H9 (cell line): ENCODE measurements around the gene TMPRSS5. TPM values are rescaled to one million over a fixed set of nuclear protein-coding genes. Genes with fewer than 3 reads are reported as not detected.

Source experiments
- DNase-seq: peaks from one replicate; pipeline ENCODE4 v3.0.0-alpha.2; 2017
- H2AFZ ChIP-seq: one replicate; pipeline ENCODE4 v1.6.1; 2013; ENCODE audit warnings: mild to moderate bottlenecking, low read length, control low read depth, moderate library complexity
- H2AK5ac ChIP-seq: 2 replicates; pipeline ENCODE4 v1.6.1; 2013; ENCODE audit warnings: low read length, control low read depth, mixed read lengths; ENCODE audit not compliant: insufficient read length
- H2BK120ac ChIP-seq: one replicate; pipeline ENCODE4 v1.6.1; 2013; ENCODE audit warnings: low read depth, mild to moderate bottlenecking, low read length, control low read depth, inconsistent platforms; ENCODE audit not compliant: poor library complexity, severe bottlenecking
- H2BK12ac ChIP-seq: 2 replicates; pipeline ENCODE4 v1.6.1; 2013; ENCODE audit warnings: low read length, control low read depth, mixed read lengths, low read depth; ENCODE audit not compliant: insufficient read length
- H2BK15ac ChIP-seq: 2 replicates; pipeline ENCODE4 v1.6.1; 2013; ENCODE audit warnings: low read depth, low read length, control low read depth
- H2BK20ac ChIP-seq: one replicate; pipeline ENCODE4 v1.6.1; 2013; ENCODE audit warnings: low read depth, mild to moderate bottlenecking, low read length, control low read depth, inconsistent platforms; ENCODE audit not compliant: poor library complexity, severe bottlenecking
- H2BK5ac ChIP-seq: 2 replicates; pipeline ENCODE4 v1.6.1; 2013; ENCODE audit warnings: low read length, control low read depth, mixed read lengths; ENCODE audit not compliant: insufficient read length
- H3K14ac ChIP-seq: 2 replicates; pipeline ENCODE4 v1.6.1; 2013; ENCODE audit warnings: low read length, control low read depth; ENCODE audit not compliant: insufficient read depth
- H3K18ac ChIP-seq: 2 replicates; pipeline ENCODE4 v1.6.1; 2013; ENCODE audit warnings: low read depth, mild to moderate bottlenecking, mixed read lengths, low read length, control low read depth; ENCODE audit not compliant: insufficient read length
- H3K23ac ChIP-seq: 2 replicates; pipeline ENCODE4 v1.6.1; 2013; ENCODE audit warnings: low read length, control low read depth, mixed read lengths, low read depth; ENCODE audit not compliant: insufficient read length
- H3K23me2 ChIP-seq: 2 replicates; pipeline ENCODE4 v1.6.1; 2013; ENCODE audit warnings: low read depth, mild to moderate bottlenecking, mixed read lengths, low read length, control low read depth; ENCODE audit not compliant: insufficient read length, poor library complexity, severe bottlenecking
- H3K27ac ChIP-seq: 2 replicates; pipeline ENCODE4 v1.5.1; 2013; ENCODE audit warnings: low read length, control low read depth, mixed read lengths, low read depth; ENCODE audit not compliant: insufficient read length
- H3K27me3 ChIP-seq: 2 replicates; pipeline ENCODE4 v1.6.1; 2013; ENCODE audit warnings: low read length, control low read depth, inconsistent platforms; ENCODE audit not compliant: insufficient read depth
- H3K4ac ChIP-seq: 2 replicates; pipeline ENCODE4 v1.6.1; 2013; ENCODE audit warnings: low read depth, mild to moderate bottlenecking, control low read depth, inconsistent platforms, low read length, moderate library complexity
- H3K4me1 ChIP-seq: 2 replicates; pipeline ENCODE4 v1.6.1; 2013; ENCODE audit warnings: low read length, control low read depth, inconsistent platforms; ENCODE audit not compliant: insufficient read depth
- H3K4me2 ChIP-seq: 2 replicates; pipeline ENCODE4 v1.6.1; 2013; ENCODE audit warnings: low read length, control low read depth, mixed read lengths; ENCODE audit not compliant: insufficient read length, insufficient read depth
- H3K56ac ChIP-seq: 2 replicates; pipeline ENCODE4 v1.6.1; 2013; ENCODE audit warnings: low read depth, mild to moderate bottlenecking, mixed read lengths, low read length, control low read depth; ENCODE audit not compliant: insufficient read length
- H3K79me1 ChIP-seq: 2 replicates; pipeline ENCODE4 v1.6.1; 2013; ENCODE audit warnings: low read depth, mild to moderate bottlenecking, moderate library complexity, low read length, control low read depth, inconsistent platforms; ENCODE audit not compliant: insufficient read depth, poor library complexity, severe bottlenecking
- H3K79me2 ChIP-seq: 2 replicates; pipeline ENCODE4 v1.6.1; 2013; ENCODE audit warnings: low read length, control low read depth, inconsistent platforms; ENCODE audit not compliant: insufficient read depth
- H3K9ac ChIP-seq: 2 replicates; pipeline ENCODE4 v1.6.1; 2013; ENCODE audit warnings: low read length, control low read depth, mixed read lengths; ENCODE audit not compliant: insufficient read length; ENCODE audit errors: extremely low read depth
- H3K9me3 ChIP-seq: one replicate; pipeline ENCODE4 v1.6.1; 2013; ENCODE audit warnings: low read depth, low read length, inconsistent platforms; ENCODE audit not compliant: control insufficient read depth
- H3T11ph ChIP-seq: one replicate; pipeline ENCODE4 v1.6.1; 2013; ENCODE audit warnings: mild to moderate bottlenecking, low read length, control low read depth, inconsistent platforms
- H4K20me1 ChIP-seq: one replicate; pipeline ENCODE4 v1.6.1; 2013; ENCODE audit not compliant: control insufficient read depth, insufficient read length, insufficient read depth
- H4K5ac ChIP-seq: 2 replicates; pipeline ENCODE4 v1.6.1; 2013; ENCODE audit warnings: low read depth, mild to moderate bottlenecking, mixed read lengths, low read length, control low read depth; ENCODE audit not compliant: insufficient read length
- H4K8ac ChIP-seq: replicated peaks from 2 replicates; pipeline ENCODE4 v1.6.1; 2013; ENCODE audit warnings: low read length, control low read depth, mixed read lengths, low read depth; ENCODE audit not compliant: insufficient read length
- H4K91ac ChIP-seq: 2 replicates; pipeline ENCODE4 v1.6.1; 2013; ENCODE audit warnings: low read depth, mild to moderate bottlenecking, moderate library complexity, mixed read lengths, low read length, control low read depth; ENCODE audit not compliant: insufficient read length
- H3K27ac Mint-ChIP-seq, 3 experiments: 2 replicates in 2 of 3; 3 replicates in 1 of 3; pipeline ENCODE4 v1.8.0; 2020 to 2021; ENCODE audit warnings: mixed read lengths in 3 of 3, mild to moderate bottlenecking in 1 of 3, moderate library complexity in 1 of 3
- H3K27me3 Mint-ChIP-seq: 2 replicates; pipeline ENCODE4 v1.8.0; 2021; ENCODE audit warnings: low read depth, mild to moderate bottlenecking, moderate library complexity, mixed read lengths
- H3K36me3 Mint-ChIP-seq, 3 experiments: 2 replicates in 2 of 3; 3 replicates in 1 of 3; pipeline ENCODE4 v1.8.0; 2020 to 2021; ENCODE audit warnings: low read depth in 3 of 3, mixed read lengths in 3 of 3; ENCODE audit not compliant: insufficient read depth in 1 of 3
- H3K4me1 Mint-ChIP-seq, 2 experiments: 2 replicates each; pipeline ENCODE4 v1.8.0; 2020; ENCODE audit warnings: mixed read lengths in 2 of 2
- H3K4me3 Mint-ChIP-seq, 2 experiments: 2 replicates in 1 of 2; 3 replicates in 1 of 2; pipeline ENCODE4 v1.8.0; 2020 to 2021; ENCODE audit warnings: mild to moderate bottlenecking in 2 of 2, mixed read lengths in 2 of 2, moderate library complexity in 1 of 2
- H3K9me3 Mint-ChIP-seq, 2 experiments: 2 replicates in 1 of 2; 3 replicates in 1 of 2; pipeline ENCODE4 v1.8.0; 2020; ENCODE audit warnings: mild to moderate bottlenecking in 2 of 2, mixed read lengths in 2 of 2, moderate library complexity in 1 of 2
- WGBS: extraction: QIAGEN DNeasy Blood & Tissue Kit; methylation state at CpG from one replicate; pipeline ENCODE4 v1.1.7; 2013; ENCODE audit warnings: missing lambda C conversion rate, low lambda C conversion rate, mixed read lengths; ENCODE audit not compliant: insufficient read length; ENCODE audit errors: extremely low coverage; 5-methylcytosine and 5-hydroxymethylcytosine counted together
- total RNA-seq: library from RNA; stranded (reverse); gene quantifications from 2 replicates; pipeline ENCODE4 v1.2.1, GENCODE V29; 2021
- TF ChIP-seq, protein P1 (sequence below): fragments of 200-600 bp; sonication (generic); conservative IDR thresholded peaks from 3 replicates; pipeline ENCODE4 v1.8.0; 2021; ENCODE audit warnings: antibody characterized with exemption, mild to moderate bottlenecking

Gene TMPRSS5
- total RNA-seq, 1 experiment from 2014 or later = 0.37 TPM

DNA sequence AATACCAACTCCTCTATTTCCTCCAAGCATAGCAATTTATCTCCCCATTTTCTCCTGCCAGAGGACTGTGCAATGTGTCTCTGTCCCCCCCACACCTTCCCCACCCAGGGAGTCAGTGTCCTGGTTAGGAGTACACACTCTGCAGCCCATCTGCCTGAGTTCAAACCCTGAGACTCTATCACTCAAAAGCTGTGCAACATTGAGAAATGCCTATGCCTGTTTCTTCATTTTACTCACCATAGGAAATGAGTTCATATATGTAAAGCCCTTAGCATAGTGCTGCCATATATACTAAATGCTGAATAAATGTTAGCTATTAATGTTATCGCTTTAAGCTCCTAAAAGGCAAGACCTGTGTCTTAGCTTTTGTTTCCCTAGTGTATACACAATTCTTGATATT lies 64.0 kb downstream of the TMPRSS5 start:
- H3K4me2 ChIP-seq = no peak overlapping the region
- Mint-ChIP-seq H3K9me3 (no peaks in the 10 kb centered on the region; a peak in 1 of 5 replicates), H3K36me3 (no peaks in the 10 kb centered on the region), H3K27me3 (peaks cover 29% of the 10 kb centered on the region), H3K4me3 (no peak overlapping the region), H3K4me1 (no peaks in the 10 kb centered on the region), H3K27ac (no peak overlapping the region; a peak in 1 of 7 replicates)
- no peak overlapping the region for H2AFZ ChIP-seq
- no peaks in the 10 kb centered on the region for H3K23me2 ChIP-seq
- no peaks in the 10 kb centered on the region for H3K79me1 ChIP-seq
- no peak overlapping the region for H4K5ac ChIP-seq
- H3K56ac ChIP-seq = no peak overlapping the region
- H2BK20ac ChIP-seq = no peak overlapping the region
- H2BK12ac ChIP-seq = no peak overlapping the region
- no peak overlapping the region for H3K9ac ChIP-seq
- H2BK15ac ChIP-seq = no peak overlapping the region
- no peak overlapping the region for H2BK5ac ChIP-seq
- no peak overlapping the region for H3K14ac ChIP-seq
- DNase-seq = no peak
- no peak overlapping the region for H3K23ac ChIP-seq
- H3K4ac ChIP-seq = no peak overlapping the region
- no peak overlapping the region for H3K27ac ChIP-seq
- H4K20me1 ChIP-seq = no peaks in the 10 kb centered on the region
- no peaks in the 10 kb centered on the region for H3K4me1 ChIP-seq
- no CpG with 5 or more reads among the region's 1 CpG for WGBS
- H4K8ac ChIP-seq = no peak overlapping the region
- H3T11ph ChIP-seq = no peak overlapping the region
- no peaks in the 10 kb centered on the region for H3K79me2 ChIP-seq
- TF ChIP-seq, protein P1, sequence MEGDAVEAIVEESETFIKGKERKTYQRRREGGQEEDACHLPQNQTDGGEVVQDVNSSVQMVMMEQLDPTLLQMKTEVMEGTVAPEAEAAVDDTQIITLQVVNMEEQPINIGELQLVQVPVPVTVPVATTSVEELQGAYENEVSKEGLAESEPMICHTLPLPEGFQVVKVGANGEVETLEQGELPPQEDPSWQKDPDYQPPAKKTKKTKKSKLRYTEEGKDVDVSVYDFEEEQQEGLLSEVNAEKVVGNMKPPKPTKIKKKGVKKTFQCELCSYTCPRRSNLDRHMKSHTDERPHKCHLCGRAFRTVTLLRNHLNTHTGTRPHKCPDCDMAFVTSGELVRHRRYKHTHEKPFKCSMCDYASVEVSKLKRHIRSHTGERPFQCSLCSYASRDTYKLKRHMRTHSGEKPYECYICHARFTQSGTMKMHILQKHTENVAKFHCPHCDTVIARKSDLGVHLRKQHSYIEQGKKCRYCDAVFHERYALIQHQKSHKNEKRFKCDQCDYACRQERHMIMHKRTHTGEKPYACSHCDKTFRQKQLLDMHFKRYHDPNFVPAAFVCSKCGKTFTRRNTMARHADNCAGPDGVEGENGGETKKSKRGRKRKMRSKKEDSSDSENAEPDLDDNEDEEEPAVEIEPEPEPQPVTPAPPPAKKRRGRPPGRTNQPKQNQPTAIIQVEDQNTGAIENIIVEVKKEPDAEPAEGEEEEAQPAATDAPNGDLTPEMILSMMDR = no peak
- H2AK5ac ChIP-seq = no peak overlapping the region
- no peaks in the 10 kb centered on the region for H3K9me3 ChIP-seq
- H3K18ac ChIP-seq = no peak overlapping the region
- no peak overlapping the region for H4K91ac ChIP-seq
- no peak overlapping the region for H2BK120ac ChIP-seq
- H3K27me3 ChIP-seq = no peaks in the 10 kb centered on the region
